ENCODE measurements around the gene TSR1.

TSR1 gene

GRCh38 chr17:2282297-2282873, 53.9 kb downstream of the TSR1 start:
- DNase-seq = peak; percentile 48
- in situ Hi-C loops (cut with HindIII; ENCODE audit: low pct_ligation_motif_present, low sequenced_read_pairs) = no loop called here
- no peak overlapping the region for H3K4me3 ChIP-seq (ENCODE audit: low read depth, low read length)
- H3K27me3 ChIP-seq (replicated peaks) = no peaks in the 10 kb centered on the region
- peak overlapping the region; percentile 11 for H3K27ac ChIP-seq
- peaks cover 44% of the 10 kb centered on the region for H3K36me3 ChIP-seq (replicated peaks)
- peak; percentile 40 for TF ChIP-seq CTCF (IDR thresholded peaks at IDR 0.05; ENCODE audit: low read depth, low read length, missing control alignments)

DNA sequence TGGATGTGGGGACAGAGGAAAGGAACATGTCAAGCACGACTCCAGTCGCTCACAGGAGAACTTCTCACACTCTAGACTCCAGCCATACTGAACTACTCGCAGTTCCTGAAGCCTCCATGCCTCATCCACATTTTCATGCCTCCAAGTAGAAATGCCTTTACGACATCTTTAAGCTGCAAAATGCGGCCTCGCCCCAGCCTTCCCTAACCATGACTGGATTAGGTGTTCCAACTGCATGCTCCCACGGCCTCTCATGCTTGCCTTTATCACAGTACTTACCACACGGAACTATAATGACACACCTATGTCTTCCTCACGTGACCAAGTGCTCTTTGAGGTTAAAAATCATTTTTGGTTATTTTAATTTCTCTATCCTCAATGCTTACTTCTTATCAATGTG, 56.5 kb downstream of the TSR1 start:
- Histone ChIP-seq H3K27me3 (replicated peaks) (no peaks in the 10 kb centered on the region), H3K27ac (no peak overlapping the region), H3K4me3 (ENCODE audit: low read depth, low read length) (no peak overlapping the region), H3K36me3 (replicated peaks) (peaks cover 40% of the 10 kb centered on the region)
- no peak for TF ChIP-seq CTCF (IDR thresholded peaks at IDR 0.05; ENCODE audit: low read depth, low read length, missing control alignments)
- DNase-seq = no peak
- in situ Hi-C loops (cut with HindIII; ENCODE audit: low pct_ligation_motif_present, low sequenced_read_pairs) = no loop called here

- Histone ChIP-seq H3K4me3 (ENCODE audit: low read depth, low read length) (no peak overlapping the region), H3K27ac (no peak overlapping the region), H3K36me3 (replicated peaks) (peaks cover 32% of the 10 kb centered on the region), H3K27me3 (replicated peaks) (no peaks in the 10 kb centered on the region)
- no peak for DNase-seq
- in situ Hi-C loops (cut with HindIII; ENCODE audit: low pct_ligation_motif_present, low sequenced_read_pairs) = no loop called here
- no peak for TF ChIP-seq CTCF (IDR thresholded peaks at IDR 0.05; ENCODE audit: low read depth, low read length, missing control alignments)
Observed at GRCh38 chr17:2277429-2278170, 58.7 kb downstream of the TSR1 start.

DNA sequence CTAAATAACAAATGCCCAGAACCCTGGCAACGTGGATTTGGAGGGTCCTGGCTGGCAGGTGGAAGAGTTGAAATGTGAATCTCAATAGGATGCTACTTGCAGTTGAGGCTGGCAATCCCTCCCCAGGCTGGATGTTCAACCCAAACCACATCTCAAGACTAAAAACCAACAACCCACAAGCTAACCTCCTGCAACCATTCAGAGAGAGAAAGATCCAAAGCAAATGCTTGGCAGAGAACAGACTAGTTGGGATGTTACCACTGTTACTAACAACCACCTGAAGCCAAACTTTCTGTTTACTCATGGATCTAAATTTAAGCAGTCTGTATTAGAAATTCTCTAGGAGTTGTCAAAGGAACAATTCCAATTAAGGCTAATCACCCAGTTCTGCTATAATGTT, 60.5 kb downstream of the TSR1 start:
- Histone ChIP-seq H3K36me3 (replicated peaks) (peaks cover 15% of the 10 kb centered on the region), H3K27me3 (replicated peaks) (no peaks in the 10 kb centered on the region), H3K27ac (no peak overlapping the region), H3K4me3 (ENCODE audit: low read depth, low read length) (no peak overlapping the region)
- TF ChIP-seq CTCF (IDR thresholded peaks at IDR 0.05; ENCODE audit: low read depth, low read length, missing control alignments) = no peak
- DNase-seq = no peak
- in situ Hi-C loops (cut with HindIII; ENCODE audit: low pct_ligation_motif_present, low sequenced_read_pairs) = no loop called here

- H3K27ac ChIP-seq = no peak overlapping the region
- in situ Hi-C loops (cut with HindIII; ENCODE audit: low pct_ligation_motif_present, low sequenced_read_pairs) = no loop called here
Observed at GRCh38 chr17:2274414-2274813, 61.8 kb downstream of the TSR1 start.

More at GRCh38 chr17:2274414-2274813, 61.8 kb downstream of the TSR1 start:
- TF ChIP-seq CTCF (IDR thresholded peaks at IDR 0.05; ENCODE audit: low read depth, low read length, missing control alignments) = no peak
- Histone ChIP-seq H3K36me3 (replicated peaks) (peaks cover 15% of the 10 kb centered on the region), H3K4me3 (ENCODE audit: low read depth, low read length) (no peak overlapping the region), H3K27me3 (replicated peaks) (no peaks in the 10 kb centered on the region)
- DNase-seq = no peak

Data from brain microvascular endothelial cell (primary cell).